ENCODE results near the gene EREG. TPM values are rescaled to one million over a fixed set of nuclear protein-coding genes. Genes with fewer than 3 reads are reported as not detected.
"Not testable (repeated sequence)": the region's sequence is repeated elsewhere in the genome, so short reads cannot be mapped to it uniquely, and the experiment has no call there.

The EREG gene
- total RNA-seq, 1 experiment from 2014 or later: not detected

DNA sequence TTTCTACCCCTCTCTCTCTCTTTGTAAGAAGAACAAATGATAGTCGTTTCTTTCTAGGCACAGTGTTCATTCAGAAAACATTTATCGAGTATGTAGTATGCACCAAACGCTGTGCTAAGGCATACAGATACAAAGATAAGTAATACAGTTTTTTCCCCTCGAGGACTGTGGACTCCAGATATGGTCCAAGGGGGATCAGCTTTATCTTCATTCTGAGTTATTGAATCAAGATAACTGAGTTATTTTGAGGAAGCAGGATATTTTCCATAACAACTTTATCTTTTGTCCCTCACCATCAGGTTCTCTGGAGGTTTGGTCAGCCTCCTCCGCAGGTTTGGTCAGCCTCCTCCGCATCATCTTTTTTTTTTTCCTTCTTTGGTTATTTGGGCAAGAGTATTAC is 15.0 kb downstream of the EREG start:
- no peak overlapping the region for H3K27ac ChIP-seq
- H3K4me1 ChIP-seq (replicated peaks): peaks cover 2% of the 10 kb centered on the region
- H3K27me3 ChIP-seq (replicated peaks): no peaks in the 10 kb centered on the region
- H3K4me3 ChIP-seq: no peak overlapping the region
- no peaks in the 10 kb centered on the region for H3K9me3 ChIP-seq (replicated peaks)
- no peak for DNase-seq (ENCODE audit: low read depth in 1 of 2, low spot score in 2 of 2)
- no peaks in the 10 kb centered on the region for H3K36me3 ChIP-seq

DNA sequence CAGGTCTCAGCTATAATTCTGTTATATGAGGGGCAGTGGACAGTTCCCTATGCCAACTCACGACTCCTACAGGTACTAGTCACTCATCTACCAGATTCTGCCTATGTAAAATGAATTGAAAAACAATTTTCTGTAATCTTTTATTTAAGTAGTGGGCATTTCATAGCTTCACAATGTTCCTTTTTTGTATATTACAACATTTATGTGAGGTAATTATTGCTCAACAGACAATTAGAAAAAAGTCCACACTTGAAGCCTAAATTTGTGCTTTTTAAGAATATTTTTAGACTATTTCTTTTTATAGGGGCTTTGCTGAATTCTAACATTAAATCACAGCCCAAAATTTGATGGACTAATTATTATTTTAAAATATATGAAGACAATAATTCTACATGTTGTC is 20.4 kb downstream of the EREG start:
- H3K27ac ChIP-seq: no peak overlapping the region
- no peaks in the 10 kb centered on the region for H3K4me1 ChIP-seq (replicated peaks)
- H3K4me3 ChIP-seq: no peak overlapping the region
- no peaks in the 10 kb centered on the region for H3K27me3 ChIP-seq (replicated peaks)
- no peak for DNase-seq (ENCODE audit: low read depth in 1 of 2, low spot score in 2 of 2)
- H3K36me3 ChIP-seq: no peaks in the 10 kb centered on the region
- no peaks in the 10 kb centered on the region for H3K9me3 ChIP-seq (replicated peaks)

DNA sequence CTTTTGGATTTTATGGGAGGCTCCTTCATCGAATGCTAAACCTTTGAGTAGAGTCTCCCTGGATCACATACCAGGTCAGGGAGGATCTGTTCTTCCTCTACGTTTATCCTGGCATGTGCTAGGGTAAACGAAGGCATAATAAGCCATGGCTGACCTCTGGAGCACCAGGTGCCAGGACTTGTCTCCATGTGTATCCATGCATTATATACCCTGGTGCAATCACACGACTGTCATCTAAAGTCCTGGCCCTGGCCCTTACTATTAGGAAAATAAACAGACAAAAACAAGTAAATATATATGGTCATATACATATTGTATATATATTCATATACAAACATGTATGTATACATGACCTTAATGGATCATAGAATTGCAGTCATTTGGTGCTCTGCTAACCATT is 21.2 kb downstream of the EREG start:
- H3K27ac ChIP-seq: no peak overlapping the region
- H3K36me3 ChIP-seq: no peaks in the 10 kb centered on the region
- no peaks in the 10 kb centered on the region for H3K4me1 ChIP-seq (replicated peaks)
- H3K9me3 ChIP-seq (replicated peaks): no peaks in the 10 kb centered on the region
- no peaks in the 10 kb centered on the region for H3K27me3 ChIP-seq (replicated peaks)
- DNase-seq (ENCODE audit: low read depth in 1 of 2, low spot score in 2 of 2): no peak
- no peak overlapping the region for H3K4me3 ChIP-seq

DNA sequence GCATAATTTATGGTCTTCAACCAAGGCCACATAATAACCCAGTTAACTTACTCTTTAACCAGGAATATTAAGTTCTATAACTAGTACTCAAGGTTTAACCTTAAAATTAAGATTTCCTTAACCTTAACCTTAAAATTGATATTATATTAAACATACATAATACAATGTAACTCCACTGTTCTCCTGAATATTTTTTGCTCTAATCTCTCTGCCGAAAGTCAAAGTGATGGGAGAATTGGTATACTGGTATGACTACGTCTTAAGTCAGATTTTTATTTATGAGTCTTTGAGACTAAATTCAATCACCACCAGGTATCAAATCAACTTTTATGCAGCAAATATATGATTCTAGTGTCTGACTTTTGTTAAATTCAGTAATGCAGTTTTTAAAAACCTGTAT is 22.8 kb downstream of the EREG start:
- Histone ChIP-seq H3K9me3 (replicated peaks) (no peaks in the 10 kb centered on the region), H3K4me3 (no peak overlapping the region), H3K36me3 (no peaks in the 10 kb centered on the region), H3K4me1 (replicated peaks) (no peaks in the 10 kb centered on the region), H3K27me3 (replicated peaks) (no peaks in the 10 kb centered on the region), H3K27ac (no peak overlapping the region)
- no peak for DNase-seq (ENCODE audit: low read depth in 1 of 2, low spot score in 2 of 2)

DNA sequence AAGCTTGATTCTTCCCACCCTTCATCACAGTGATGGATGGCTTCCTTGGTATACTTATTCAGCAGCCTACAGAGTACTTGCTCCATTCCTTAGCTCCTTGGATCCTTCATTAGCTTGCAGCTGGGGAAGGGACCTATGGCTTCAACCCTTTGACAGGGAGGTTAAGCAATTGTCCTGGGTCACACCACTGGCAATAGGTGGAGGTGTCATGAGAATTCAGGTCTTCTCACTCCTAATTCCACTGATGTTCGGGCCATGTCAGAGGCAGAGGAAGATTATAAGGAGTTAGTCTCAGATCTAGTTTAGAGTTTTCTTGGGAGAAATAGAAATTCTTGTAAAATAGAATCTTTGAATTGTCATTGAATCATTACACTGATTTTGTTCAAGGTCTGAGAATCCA is 24.5 kb downstream of the EREG start:
- Histone ChIP-seq H3K4me3 (no peak overlapping the region), H3K27me3 (replicated peaks) (no peaks in the 10 kb centered on the region), H3K4me1 (replicated peaks) (peaks cover 4% of the 10 kb centered on the region), H3K9me3 (replicated peaks) (no peaks in the 10 kb centered on the region), H3K27ac (no peak overlapping the region), H3K36me3 (no peaks in the 10 kb centered on the region)
- no peak for DNase-seq (ENCODE audit: low read depth in 1 of 2, low spot score in 2 of 2)

DNA sequence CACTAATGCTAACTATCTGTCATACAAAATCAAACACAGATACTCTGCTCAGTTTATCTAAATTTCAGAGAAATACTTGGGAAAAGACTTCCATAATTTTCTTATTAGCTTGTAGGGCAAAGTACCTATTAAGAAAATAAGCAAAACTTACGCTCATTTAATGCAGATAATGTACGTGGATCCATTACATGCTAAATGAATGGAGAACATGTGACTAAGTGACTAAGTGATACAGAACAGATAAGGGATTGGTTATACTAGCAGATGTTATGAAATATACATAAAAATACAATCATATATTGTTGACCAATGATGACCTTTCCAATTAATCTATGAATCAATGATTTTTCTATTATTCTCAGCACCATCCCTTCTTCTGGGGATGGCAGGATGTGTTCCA is 25.7 kb downstream of the EREG start:
- no peak for DNase-seq (ENCODE audit: low read depth in 1 of 2, low spot score in 2 of 2)
- Histone ChIP-seq H3K27ac (no peak overlapping the region), H3K4me1 (replicated peaks) (peaks cover 16% of the 10 kb centered on the region), H3K36me3 (no peaks in the 10 kb centered on the region), H3K4me3 (no peak overlapping the region), H3K27me3 (replicated peaks) (no peaks in the 10 kb centered on the region), H3K9me3 (replicated peaks) (no peaks in the 10 kb centered on the region)

DNA sequence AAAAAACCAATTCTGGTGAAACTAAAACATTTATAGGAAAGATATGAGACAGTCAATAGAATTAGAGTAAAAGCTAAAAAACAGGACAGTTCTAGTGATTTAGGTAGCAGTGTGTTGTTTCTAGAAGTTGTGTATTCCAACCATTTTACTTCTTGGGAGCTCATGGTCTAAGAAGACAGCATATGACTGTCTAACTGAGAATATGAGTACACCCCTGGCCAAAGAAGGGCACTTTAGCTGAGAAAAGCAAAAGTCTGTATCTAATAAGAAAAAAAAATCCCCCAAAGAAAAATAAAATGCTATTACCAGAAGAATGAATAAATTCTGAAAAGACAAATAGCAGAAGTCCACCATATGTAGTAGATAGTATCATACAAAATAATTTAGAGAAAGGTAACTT is 26.4 kb downstream of the EREG start:
- H3K4me3 ChIP-seq: no peak overlapping the region
- H3K36me3 ChIP-seq: no peaks in the 10 kb centered on the region
- H3K27ac ChIP-seq: no peak overlapping the region
- peaks cover 18% of the 10 kb centered on the region for H3K4me1 ChIP-seq (replicated peaks)
- H3K27me3 ChIP-seq (replicated peaks): no peaks in the 10 kb centered on the region
- DNase-seq (ENCODE audit: low read depth in 1 of 2, low spot score in 2 of 2): no peak
- H3K9me3 ChIP-seq (replicated peaks): no peaks in the 10 kb centered on the region

DNA sequence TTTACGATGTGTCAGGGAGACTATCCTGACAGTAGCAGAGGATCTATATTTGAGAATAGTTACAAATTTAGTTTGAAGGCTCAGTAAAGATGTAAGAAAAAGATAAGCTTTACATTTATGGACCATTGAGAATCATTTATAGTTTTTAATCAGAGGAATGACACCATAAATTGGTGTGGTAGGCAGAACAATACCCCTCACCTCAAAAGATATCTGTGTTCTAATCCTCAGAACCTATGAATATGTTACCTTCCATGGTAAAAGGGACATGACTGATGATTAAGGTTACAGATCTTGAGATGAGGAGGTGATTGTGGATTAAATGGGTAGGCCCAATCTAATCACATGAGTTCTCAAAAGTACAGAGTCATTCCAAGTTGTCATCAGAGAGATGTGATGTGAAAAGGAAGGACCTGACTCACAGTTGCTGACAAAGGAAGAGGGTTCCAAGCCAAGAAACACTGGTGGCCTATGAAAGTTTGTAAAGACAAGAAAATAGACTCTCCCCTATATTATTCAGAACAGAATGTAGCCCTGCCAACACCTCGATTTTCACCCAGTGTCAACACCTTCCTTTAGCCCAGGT is 27.0 kb downstream of the EREG start:
- Histone ChIP-seq H3K9me3 (replicated peaks) (no peaks in the 10 kb centered on the region), H3K27me3 (replicated peaks) (no peaks in the 10 kb centered on the region), H3K36me3 (no peaks in the 10 kb centered on the region), H3K4me1 (replicated peaks) (peaks cover 18% of the 10 kb centered on the region), H3K4me3 (no peak overlapping the region), H3K27ac (no peak overlapping the region)
- DNase-seq (ENCODE audit: low read depth in 1 of 2, low spot score in 2 of 2): no peak

DNA sequence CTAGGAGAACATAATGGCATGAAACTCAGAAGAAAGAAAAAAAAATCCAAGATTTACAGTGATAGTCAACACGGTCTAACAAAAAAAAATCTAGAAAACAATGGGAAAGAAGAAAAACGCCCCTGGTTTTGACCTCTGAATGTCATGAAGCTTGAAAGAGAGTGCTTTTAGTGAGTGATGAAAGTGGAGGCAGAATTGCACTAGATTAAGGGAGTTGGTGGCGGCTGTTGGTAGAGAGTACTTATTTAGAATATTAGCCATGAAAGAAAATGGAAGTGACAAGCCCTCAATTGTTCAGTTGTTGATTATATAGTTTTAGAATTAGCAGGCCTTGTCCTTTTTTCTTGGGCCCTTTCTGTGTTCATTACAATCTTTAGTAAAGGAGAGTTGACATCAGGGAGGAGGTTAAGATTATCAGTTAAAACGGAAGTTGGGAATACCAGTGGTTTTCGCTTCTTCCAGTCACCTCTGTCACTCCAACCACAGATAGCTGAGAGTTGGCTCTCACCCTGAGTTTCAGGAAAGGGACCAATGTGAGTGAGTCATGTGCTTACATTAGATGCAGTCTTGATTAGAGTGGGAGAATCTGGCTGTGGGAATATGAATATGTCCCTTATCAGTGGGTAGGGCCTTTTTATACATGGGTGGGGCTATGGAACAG is 29.7 kb downstream of the EREG start:
- Histone ChIP-seq H3K9me3 (replicated peaks) (no peaks in the 10 kb centered on the region), H3K27me3 (replicated peaks) (no peaks in the 10 kb centered on the region), H3K27ac (peak overlapping the region; percentile 52), H3K4me1 (replicated peaks) (peaks cover 21% of the 10 kb centered on the region), H3K4me3 (no peak overlapping the region), H3K36me3 (no peaks in the 10 kb centered on the region)
- peak; percentile 59 to 71 for DNase-seq (ENCODE audit: low read depth in 1 of 2, low spot score in 2 of 2)

DNA sequence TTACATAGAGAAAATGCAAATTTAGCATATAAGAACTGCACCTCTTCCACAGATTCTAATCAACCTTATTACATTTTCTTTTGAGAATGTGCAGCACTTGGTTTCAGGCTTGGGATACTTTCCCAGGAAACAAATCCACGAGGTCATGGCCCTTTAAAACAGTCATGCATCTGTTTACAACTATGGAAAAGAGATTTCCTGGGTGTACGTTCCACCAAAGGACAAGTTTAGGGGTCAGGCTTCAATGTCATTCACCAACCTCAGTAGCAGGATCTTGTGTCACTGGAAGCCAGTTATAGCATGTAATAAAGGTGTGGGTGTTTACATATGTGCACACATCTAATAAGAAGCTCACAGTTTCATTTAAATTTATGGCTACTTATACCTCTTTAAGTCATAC is 30.7 kb downstream of the EREG start:
- Histone ChIP-seq H3K36me3 (no peaks in the 10 kb centered on the region), H3K9me3 (replicated peaks) (no peaks in the 10 kb centered on the region), H3K4me3 (no peak overlapping the region), H3K27ac (peak overlapping the region; percentile 23), H3K4me1 (replicated peaks) (peaks cover 21% of the 10 kb centered on the region), H3K27me3 (replicated peaks) (no peaks in the 10 kb centered on the region)
- peak in 1 of 2 experiments; percentile 7 for DNase-seq (ENCODE audit: low read depth in 1 of 2, low spot score in 2 of 2)

DNA sequence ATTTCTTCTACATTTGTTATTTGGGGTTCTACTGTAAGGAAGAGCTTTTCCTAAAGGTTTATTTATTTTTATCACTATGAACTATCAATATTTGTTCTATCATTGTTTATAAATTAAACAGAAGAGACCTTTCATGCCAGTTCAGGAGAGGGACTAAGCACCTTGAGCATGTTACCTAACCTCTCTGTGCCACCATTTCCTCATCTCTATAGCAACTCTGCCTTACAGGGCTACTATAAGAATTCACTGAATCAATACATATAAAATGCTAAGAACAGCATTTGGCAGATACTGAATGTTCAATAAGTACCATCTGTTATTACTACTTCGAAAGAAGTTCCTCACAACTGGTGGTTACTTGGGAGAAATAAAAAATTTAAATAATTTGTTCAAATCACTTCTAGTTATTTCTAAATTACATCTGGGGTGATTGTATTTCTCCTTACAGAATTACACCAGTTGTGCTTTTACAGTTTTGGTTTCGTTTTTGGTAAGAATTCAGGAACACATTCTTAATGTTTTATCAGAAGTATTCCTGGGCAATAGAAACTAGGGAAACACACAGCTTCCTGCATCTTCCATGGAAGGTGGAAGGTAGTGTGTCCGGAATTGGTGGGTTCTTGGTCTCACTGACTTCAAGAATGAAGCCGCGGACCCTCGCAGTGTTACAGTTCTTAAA is 32.9 kb downstream of the EREG start:
- no peaks in the 10 kb centered on the region for H3K9me3 ChIP-seq (replicated peaks)
- H3K4me1 ChIP-seq (replicated peaks): peaks cover 21% of the 10 kb centered on the region
- peak overlapping the region; percentile 29 for H3K27ac ChIP-seq
- DNase-seq (ENCODE audit: low read depth in 1 of 2, low spot score in 2 of 2): no peak
- peak overlapping the region; percentile 3 for H3K4me3 ChIP-seq
- H3K36me3 ChIP-seq: no peaks in the 10 kb centered on the region
- no peaks in the 10 kb centered on the region; the same call in 1 of the 2 replicates for H3K27me3 ChIP-seq (replicated peaks)

DNA sequence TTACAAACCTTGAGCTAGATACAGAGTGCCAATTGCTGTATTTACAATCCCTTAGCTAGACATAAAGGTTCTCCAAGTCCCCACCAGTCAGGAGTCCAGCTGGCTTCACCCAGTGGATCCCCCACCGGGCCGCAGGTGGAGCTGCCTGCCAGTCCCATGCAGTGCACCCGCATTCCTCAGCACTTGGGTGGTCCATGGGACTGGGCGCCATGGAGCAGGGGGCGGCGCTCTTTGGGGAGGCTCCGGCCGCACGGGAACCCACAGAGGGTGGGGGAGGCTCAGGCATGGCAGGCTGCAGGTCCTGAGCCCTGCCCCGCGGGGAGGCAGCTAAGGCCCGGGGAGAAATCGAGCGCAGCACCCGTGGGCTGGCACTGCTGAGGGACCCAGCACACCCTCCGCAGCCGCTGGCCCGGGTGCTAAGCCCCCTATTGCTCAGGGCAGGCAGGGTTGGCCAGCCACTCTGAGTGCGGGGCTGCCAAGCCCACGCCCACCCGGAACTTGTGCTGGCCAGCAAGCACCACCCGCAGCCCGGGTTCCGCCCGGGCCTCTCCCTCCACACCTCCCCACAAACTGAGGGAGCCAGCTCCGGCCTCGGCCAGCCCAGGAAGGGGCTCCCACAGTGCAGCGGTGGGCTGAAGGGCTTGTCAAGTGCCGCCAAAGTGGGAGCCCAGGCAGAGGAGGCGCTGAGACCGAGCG is 34.1 kb downstream of the EREG start:
- H3K4me1 ChIP-seq (replicated peaks): peaks cover 21% of the 10 kb centered on the region
- not testable (repeated sequence) for H3K9me3 ChIP-seq (replicated peaks); DNase-seq (ENCODE audit: low read depth in 1 of 2, low spot score in 2 of 2); H3K4me3 ChIP-seq; H3K27ac ChIP-seq; H3K36me3 ChIP-seq; H3K27me3 ChIP-seq (replicated peaks)

DNA sequence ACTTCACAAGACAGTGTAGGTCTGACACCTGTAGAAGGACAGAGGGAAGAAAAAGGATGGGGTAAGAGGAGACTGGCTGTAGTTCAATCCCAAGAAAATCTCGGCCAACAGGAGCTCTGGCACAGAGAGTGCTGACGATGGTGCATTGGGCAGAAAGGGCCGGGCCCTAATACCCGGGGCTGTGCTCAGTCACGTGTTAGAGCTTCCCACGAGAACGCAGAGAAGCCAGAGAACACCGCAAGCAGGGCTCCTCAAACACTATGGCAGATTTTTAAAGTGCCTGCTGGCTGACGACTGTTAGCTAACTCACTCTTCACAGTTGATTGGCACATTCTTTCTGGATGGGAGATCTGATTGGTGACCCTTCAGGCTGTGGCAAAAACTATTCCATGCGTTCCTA is 35.5 kb downstream of the EREG start:
- no peaks in the 10 kb centered on the region; the same call in 1 of the 2 replicates for H3K27me3 ChIP-seq (replicated peaks)
- H3K9me3 ChIP-seq (replicated peaks): no peaks in the 10 kb centered on the region
- H3K36me3 ChIP-seq: no peaks in the 10 kb centered on the region
- H3K4me3 ChIP-seq: no peak overlapping the region
- H3K27ac ChIP-seq: no peak overlapping the region
- DNase-seq (ENCODE audit: low read depth in 1 of 2, low spot score in 2 of 2): no peak
- peaks cover 8% of the 10 kb centered on the region for H3K4me1 ChIP-seq (replicated peaks)

Measured in SJSA1 (cell line).